T-helper 2 cell treated with Interferon-gamma antibody and Interleukin-4, amounts not matched to agents 100 ng/mL and 5 ng/mL, for 36 hours (primary cell): ENCODE data around the gene TRIP13. TPM values are rescaled to one million over a fixed set of nuclear protein-coding genes. Genes with fewer than 3 reads are reported as not detected.
"Not testable (repeated sequence)": the region's sequence is repeated elsewhere in the genome, so short reads cannot be mapped to it uniquely, and the experiment has no call there.

Experiments
- intact Hi-C: fragments of 100-400 bp; cut with micrococcal nuclease; formaldehyde crosslinking; loops from one replicate; pipeline ENCODE4 v1.15.1; 2023
- total RNA-seq: library from RNA; stranded (reverse); gene quantifications from 2 replicates; pipeline ENCODE4 v1.2.3, GENCODE V29; 2022

The TRIP13 gene
- total RNA-seq, 1 donor from 2014 or later: 36.8 TPM

GRCh38 chr5:889075-889710, 3.5 kb upstream of the TRIP13 start:
- intact Hi-C loops: no loop called here

GRCh38 chr5:891117-891836, 1.4 kb upstream of the TRIP13 start:
- intact Hi-C loops: loop anchor here (5.0 to 10.0 kb wide), 2 partner anchors 496 to 634 kb away; partner anchors contain the start of gene LPCAT1

- intact Hi-C loops: loop anchor here (1.0 to 10.0 kb wide), 3 partner anchors 280 to 633 kb away; partner anchors contain the start of genes CEP72 and LPCAT1
Observed at GRCh38 chr5:891837-892393, 769 bp upstream of the TRIP13 start.

GRCh38 chr5:893137-893506, 438 bp downstream of the TRIP13 start:
- intact Hi-C loops: loop anchor here (5.0 to 10.0 kb wide), 2 partner anchors 494 to 632 kb away; partner anchors contain the start of gene LPCAT1

- intact Hi-C loops: loop anchor here (5.0 to 10.0 kb wide), 2 partner anchors 494 to 631 kb away; partner anchors contain the start of gene LPCAT1
Observed at GRCh38 chr5:893711-894110, 1.0 kb downstream of the TRIP13 start.

GRCh38 chr5:900781-901180, 8.1 kb downstream of the TRIP13 start:
- intact Hi-C loops: no loop called here

GRCh38 chr5:902129-902916, 9.6 kb downstream of the TRIP13 start:
- intact Hi-C loops: loop anchor here (2.0 kb wide), 1 partner anchor 232 kb away; no protein-coding TSS in a partner anchor

GRCh38 chr5:903756-904096, 11.0 kb downstream of the TRIP13 start:
- intact Hi-C loops: loop anchor here (2.0 kb wide), 1 partner anchor 233 kb away; no protein-coding TSS in a partner anchor

- intact Hi-C loops: no loop called here
Observed at GRCh38 chr5:905139-905642, 12.5 kb downstream of the TRIP13 start.

GRCh38 chr5:907366-907910, 14.8 kb downstream of the TRIP13 start:
- intact Hi-C loops: no loop called here

GRCh38 chr5:908172-908571, 15.5 kb downstream of the TRIP13 start:
- intact Hi-C loops: no loop called here

GRCh38 chr5:909086-909485, 16.4 kb downstream of the TRIP13 start:
- intact Hi-C loops: no loop called here

GRCh38 chr5:909994-910768, 17.5 kb downstream of the TRIP13 start:
- intact Hi-C loops: no loop called here

- intact Hi-C loops: no loop called here
Observed at GRCh38 chr5:910769-911160, 18.1 kb downstream of the TRIP13 start.

GRCh38 chr5:911601-912000, 18.9 kb downstream of the TRIP13 start:
- intact Hi-C loops: no loop called here

- intact Hi-C loops: no loop called here
Observed at GRCh38 chr5:912280-913091, 19.8 kb downstream of the TRIP13 start.

- intact Hi-C loops: no loop called here
Observed at GRCh38 chr5:914174-914573, 21.5 kb downstream of the TRIP13 start.

GRCh38 chr5:914612-915011, 21.9 kb downstream of the TRIP13 start:
- intact Hi-C loops: no loop called here

GRCh38 chr5:915346-915745, 22.7 kb downstream of the TRIP13 start:
- intact Hi-C loops: not testable (repeated sequence)
